H1 (cell line): ENCODE measurements around the gene OGDH. TPM values are rescaled to one million over a fixed set of nuclear protein-coding genes. Genes with fewer than 3 reads are reported as not detected.

Experiments used
- CTCF ChIA-PET: fragments of 300-600 bp; sonication (Branson Sonifier 250); formaldehyde crosslinking; loops from one replicate; lab custom pipeline; 2021; ENCODE audit not compliant: partially characterized antibody; lab: Charles Lee
- POLR2A ChIA-PET: fragments of 300-600 bp; sonication (Branson Sonifier 250); formaldehyde crosslinking; loops from one replicate; lab custom pipeline; 2021; ENCODE audit warnings: inconsistent platforms; ENCODE audit not compliant: partially characterized antibody; lab: Charles Lee
- DNase-seq, 2 experiments: peaks; one replicate each; pipeline versions ENCODE4 v3.0.0 to v3.0.0-alpha.2; 2010 to 2022; ENCODE audit warnings: low spot score in 2 of 2, low read depth in 1 of 2, mixed read lengths in 1 of 2
- FAIRE-seq: peaks from 2 replicates; lab custom pipeline; 2011; peaks lifted over from hg19 to GRCh38; lab: Jason Lieb, UNC
- H2AFZ ChIP-seq: 2 replicates; pipeline ENCODE4 v1.8.1; 2012; ENCODE audit warnings: low read length, inconsistent platforms
- H2AK5ac ChIP-seq: 2 replicates; pipeline ENCODE4 v1.6.1; 2013; ENCODE audit warnings: low read depth, low read length
- H2BK120ac ChIP-seq: replicated peaks from 2 replicates; pipeline ENCODE3; 2013; ENCODE audit warnings: low read depth, low read length, inconsistent platforms
- H2BK12ac ChIP-seq: 2 replicates; pipeline ENCODE4 v1.6.1; 2013; ENCODE audit warnings: low read depth, low read length
- H2BK15ac ChIP-seq: 2 replicates; pipeline ENCODE4 v1.6.1; 2013; ENCODE audit warnings: low read length
- H2BK20ac ChIP-seq: 2 replicates; pipeline ENCODE4 v1.6.1; 2013; ENCODE audit warnings: low read length
- H2BK5ac ChIP-seq: 2 replicates; pipeline ENCODE4 v1.6.1; 2013; ENCODE audit warnings: low read depth, low read length
- H3K14ac ChIP-seq: 2 replicates; pipeline ENCODE4 v1.6.1; 2013; ENCODE audit warnings: inconsistent platforms; ENCODE audit not compliant: insufficient read length
- H3K18ac ChIP-seq: 2 replicates; pipeline ENCODE4 v1.6.1; 2013; ENCODE audit warnings: low read length; ENCODE audit errors: extremely low read depth
- H3K23ac ChIP-seq: 2 replicates; pipeline ENCODE4 v1.6.1; 2013; ENCODE audit warnings: inconsistent platforms; ENCODE audit not compliant: insufficient read length
- H3K23me2 ChIP-seq: 2 replicates; pipeline ENCODE4 v1.6.1; 2013; ENCODE audit warnings: low read depth, low read length
- H3K27ac ChIP-seq: 2 replicates; pipeline ENCODE4 v1.6.1; 2011; ENCODE audit warnings: low read depth, low read length, inconsistent platforms
- H3K27me3 ChIP-seq, 4 experiments: replicated peaks in 1 of 4; 1 replicate in 1 of 4; 2 replicates in 3 of 4; pipeline versions ENCODE4 v1.6.1 to v1.8.1; 2011 to 2013; ENCODE audit warnings: low read length in 3 of 4, mild to moderate bottlenecking in 3 of 4, inconsistent platforms in 2 of 4, mixed read lengths in 2 of 4, moderate library complexity in 1 of 4; ENCODE audit not compliant: control insufficient read depth in 3 of 4, insufficient read depth in 3 of 4; ENCODE audit errors: extremely low read depth in 1 of 4
- H3K36me3 ChIP-seq, 4 experiments: 2 replicates each; pipeline versions ENCODE4 v1.6.1 to v1.8.1; 2011 to 2013; ENCODE audit warnings: mild to moderate bottlenecking in 4 of 4, low read length in 3 of 4, moderate library complexity in 2 of 4, control low read depth in 1 of 4, inconsistent platforms in 1 of 4; ENCODE audit not compliant: insufficient read depth in 4 of 4, control insufficient read depth in 2 of 4
- H3K4ac ChIP-seq: replicated peaks from 2 replicates; pipeline ENCODE3; 2013; ENCODE audit warnings: low read length, low read depth, mixed read lengths, inconsistent platforms; ENCODE audit not compliant: insufficient read length
- H3K4me1 ChIP-seq, 4 experiments: replicated peaks in 1 of 4; 1 replicate in 1 of 4; 2 replicates in 3 of 4; pipeline versions ENCODE4 v1.6.1 to v1.8.1; 2011 to 2013; ENCODE audit warnings: low read length in 3 of 4, inconsistent platforms in 2 of 4, mixed read lengths in 1 of 4; ENCODE audit not compliant: insufficient read depth in 4 of 4, control insufficient read depth in 3 of 4
- H3K4me2 ChIP-seq, 2 experiments: 2 replicates each; pipeline versions ENCODE4 v1.6.1 to v1.8.1; 2011 to 2013; ENCODE audit warnings: low read depth in 2 of 2, low read length in 2 of 2, control low read depth in 1 of 2, inconsistent platforms in 1 of 2, mild to moderate bottlenecking in 1 of 2; ENCODE audit not compliant: insufficient read depth in 1 of 2
- H3K4me3 ChIP-seq, 4 experiments: fragments of 200-600, 300-600 bp in 1 of 4; sonication (generic), shearing (Covaris generic), sonication (Bioruptor Twin) in 1 of 4; 2 replicates each; pipeline versions ENCODE4 v1.5.1 to v1.8.1; 2011 to 2016; ENCODE audit warnings: low read length in 4 of 4, low read depth in 3 of 4, control low read depth in 2 of 4, inconsistent platforms in 2 of 4, mild to moderate bottlenecking in 2 of 4, mixed read lengths in 1 of 4, moderate library complexity in 1 of 4; ENCODE audit not compliant: insufficient read depth in 2 of 4; ENCODE audit errors: extremely low read depth in 1 of 4
- H3K56ac ChIP-seq: replicated peaks from 2 replicates; pipeline ENCODE3; 2013; ENCODE audit warnings: low read depth, mild to moderate bottlenecking, mixed read lengths, low read length, inconsistent platforms; ENCODE audit not compliant: insufficient read length
- H3K79me1 ChIP-seq: 2 replicates; pipeline ENCODE4 v1.6.1; 2013; ENCODE audit warnings: low read depth, low read length, control low read depth
- H3K79me2 ChIP-seq, 2 experiments: 2 replicates each; pipeline versions ENCODE4 v1.6.1 to v1.8.1; 2012 to 2013; ENCODE audit warnings: low read length in 2 of 2, mild to moderate bottlenecking in 2 of 2, inconsistent platforms in 1 of 2; ENCODE audit not compliant: insufficient read depth in 2 of 2, control insufficient read depth in 1 of 2
- H3K9ac ChIP-seq, 4 experiments: replicated peaks in 1 of 4; 1 replicate in 1 of 4; 2 replicates in 3 of 4; pipeline versions ENCODE4 v1.6.1 to v1.8.1; 2011 to 2013; ENCODE audit warnings: low read depth in 3 of 4, low read length in 3 of 4, control low read depth in 2 of 4, mild to moderate bottlenecking in 2 of 4, moderate library complexity in 2 of 4, inconsistent platforms in 1 of 4; ENCODE audit errors: extremely low read depth in 1 of 4
- H3K9me3 ChIP-seq, 2 experiments: 2 replicates each; pipeline versions ENCODE4 v1.6.1 to v1.8.1; 2012 to 2013; ENCODE audit warnings: mild to moderate bottlenecking in 2 of 2, moderate library complexity in 2 of 2, control low read depth in 1 of 2, inconsistent platforms in 1 of 2, low read depth in 1 of 2, low read length in 1 of 2, mixed read lengths in 1 of 2; ENCODE audit not compliant: insufficient read depth in 2 of 2
- H4K20me1 ChIP-seq, 2 experiments: replicated peaks in 1 of 2; 2 replicates each; pipeline versions ENCODE3 to v1.8.1; 2011 to 2013; ENCODE audit warnings: inconsistent platforms in 2 of 2, low read length in 2 of 2, mild to moderate bottlenecking in 1 of 2; ENCODE audit not compliant: insufficient read depth in 2 of 2, control insufficient read depth in 1 of 2
- H4K5ac ChIP-seq: 2 replicates; pipeline ENCODE4 v1.6.1; 2013; ENCODE audit warnings: low read length, low read depth, mixed read lengths, inconsistent platforms; ENCODE audit not compliant: insufficient read length
- H4K8ac ChIP-seq: 2 replicates; pipeline ENCODE4 v1.8.0; 2013; ENCODE audit warnings: mild to moderate bottlenecking, moderate library complexity, low read length, inconsistent platforms; ENCODE audit not compliant: insufficient read depth; ENCODE audit errors: extremely low read depth
- H4K91ac ChIP-seq: replicated peaks from 2 replicates; pipeline ENCODE3; 2013; ENCODE audit warnings: low read length, mixed read lengths, inconsistent platforms; ENCODE audit not compliant: insufficient read length
- CBX8 ChIP-seq: fragments of 300-800, 300-1000 bp; sonication (generic); IDR thresholded peaks from 2 replicates; pipeline ENCODE4 v1.7.1; 2016; ENCODE audit warnings: low read depth, low read length, borderline replicate concordance
- EGR1 ChIP-seq: IDR thresholded peaks from 2 replicates; pipeline ENCODE4 v1.6.1; 2011; ENCODE audit warnings: low read depth, low read length, borderline replicate concordance
- WGBS, 2 experiments: shearing (Covaris generic) in 1 of 2; methylation state at CpG; one replicate each; pipeline versions ENCODE4 v1.1.6 to v1.1.7; 2013 to 2015; ENCODE audit warnings: low lambda C conversion rate in 2 of 2, mixed read lengths in 2 of 2, inconsistent platforms in 1 of 2, low coverage in 1 of 2, missing lambda C conversion rate in 1 of 2; ENCODE audit not compliant: insufficient replicate concordance in 2 of 2, insufficient coverage in 1 of 2, insufficient read length in 1 of 2; ENCODE audit errors: extremely low coverage in 1 of 2, missing lambda C conversion rate in 1 of 2; 5-methylcytosine and 5-hydroxymethylcytosine counted together
- polyA plus RNA-seq, 7 experiments: library from polyadenylated mRNA; depleted of rRNA in 3 of 7; stranded (reverse) in 5 of 7; unstranded in 2 of 7; fragments of >200 nt in 5 of 7; fragments of 200-250 nt in 2 of 7; gene quantifications; 1 replicate in 5 of 7; 2 replicates in 1 of 7; 4 replicates in 1 of 7; pipeline versions ENCODE4 v1.2.1 to v1.2.3, GENCODE V29; 2011 to 2013; ENCODE audit warnings: missing spikeins in 2 of 7, mixed read lengths in 2 of 7
- total RNA-seq: library from RNA; stranded (reverse); fragmentation: NEBNext Ultra II Directional; extraction: Animal tissue kit (Norgen Biotek cat#: 25700); gene quantifications from 2 replicates; pipeline ENCODE4 v1.2.1, GENCODE V29; 2021

OGDH gene
- total and polyA plus RNA-seq, 2 of the 8 experiments (the other 6 are each of a cell fraction or from before 2014, with no cell fraction given): 71.6 to 91.6 TPM

DNA sequence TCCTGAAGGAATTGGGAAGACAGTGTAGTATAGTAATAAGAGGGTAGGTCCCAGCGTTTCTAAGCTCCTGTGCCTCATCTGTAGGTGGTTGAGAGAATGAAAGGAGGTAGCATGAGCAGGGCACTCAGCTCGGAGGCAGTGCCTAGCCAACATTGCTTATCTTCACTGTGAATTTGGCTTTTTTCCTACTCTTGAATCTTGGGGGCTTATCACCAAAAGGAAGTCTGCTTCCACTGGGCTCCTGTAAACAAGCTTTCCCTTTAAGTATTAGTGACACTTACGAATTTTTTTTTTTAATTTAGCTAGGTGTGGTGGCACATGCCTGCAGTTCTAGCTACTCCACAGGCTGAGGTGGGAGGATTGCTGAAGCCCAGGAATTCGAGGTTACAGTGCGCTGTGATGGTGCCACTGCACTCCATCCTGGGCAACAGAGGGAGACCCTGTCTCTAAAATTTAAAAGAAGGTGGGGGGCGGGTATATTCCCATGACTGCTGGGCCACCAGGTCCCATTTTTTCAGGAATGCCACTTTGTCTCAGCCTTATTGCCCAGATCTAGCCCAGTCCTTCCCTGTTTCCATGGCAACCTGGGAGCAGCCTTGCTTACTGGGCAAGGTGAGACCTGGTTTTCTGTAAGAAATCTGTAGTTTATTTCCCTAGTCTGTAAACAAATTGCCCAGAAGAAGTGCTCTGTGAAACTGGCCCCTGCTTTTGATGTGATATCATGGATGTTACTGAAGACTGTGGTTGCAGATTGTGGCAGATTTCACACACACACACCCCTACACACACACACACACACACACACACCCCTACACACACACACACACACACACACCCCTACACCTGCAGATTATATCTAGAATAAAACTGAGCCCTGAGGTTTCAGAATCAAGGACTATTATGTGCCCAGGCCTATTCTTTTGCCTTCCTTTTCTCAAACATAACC, 19.4 kb downstream of the OGDH start:
- peaks cover 12 to 43% of the 10 kb centered on the region in 2 experiments; a peak in 3 of 4 replicates for H3K79me2 ChIP-seq
- H2BK20ac ChIP-seq: no peak overlapping the region
- no peaks in the 10 kb centered on the region for H3K23me2 ChIP-seq
- no peak overlapping the region for H3K14ac ChIP-seq
- H2BK120ac ChIP-seq: no peak overlapping the region
- no peak overlapping the region for H3K56ac ChIP-seq
- H3K4me1 ChIP-seq: peaks cover 0 to 5% (median 4%) of the 10 kb centered on the region in 4 experiments; a peak in 6 of 7 replicates
- DNase-seq: no peak
- FAIRE-seq: no peak
- H3K9me3 ChIP-seq: no peaks in the 10 kb centered on the region
- peaks cover 15% of the 10 kb centered on the region for H3K79me1 ChIP-seq
- no peak overlapping the region for H2AK5ac ChIP-seq
- POLR2A ChIA-PET: interaction anchor here (1.0 to 1.2 kb wide), 2 partner anchors 13 to 19 kb away, joined by 3 to 4 read pairs; no protein-coding TSS in a partner anchor
- H4K91ac ChIP-seq: no peak overlapping the region
- H2BK5ac ChIP-seq: no peak overlapping the region
- no peak overlapping the region for H2BK15ac ChIP-seq
- H3K4ac ChIP-seq: no peak overlapping the region
- no peak for TF ChIP-seq EGR1
- TF ChIP-seq CBX8: no peak
- TF ChIP-seq, all 59 proteins: peak for 0
- Histone ChIP-seq H3K36me3 (peaks cover 0 to 25% (median 7%) of the 10 kb centered on the region in 4 experiments; a peak in 4 of 8 replicates), H3K27ac (no peak overlapping the region), H3K4me3 (no peak overlapping the region), H3K9ac (no peak overlapping the region), H3K18ac (no peak overlapping the region), H2BK12ac (no peak overlapping the region), H3K4me2 (no peak overlapping the region), H4K5ac (no peak overlapping the region), H2AFZ (no peak overlapping the region), H3K27me3 (no peaks in the 10 kb centered on the region), H4K20me1 (peaks cover 3 to 17% of the 10 kb centered on the region in 2 experiments), H4K8ac (no peak overlapping the region), H3K23ac (no peak overlapping the region)
- WGBS, 2 experiments: 75% methylated on average over 6 of the region's 6 CpGs; no CpG with 5 or more reads in 1 of the 2 experiments
- CTCF ChIA-PET: no interaction called here
